AG04450 (cell line): ENCODE results near the gene KIR2DL3. TPM values are rescaled to one million over a fixed set of nuclear protein-coding genes. Genes with fewer than 3 reads are reported as not detected.

Experiments
- CTCF ChIA-PET: fragments of 300-600, 350-600 bp; formaldehyde crosslinking; extraction: SDS; loops from one replicate; lab custom pipeline; 2022; ENCODE audit warnings: antibody characterized with exemption, inconsistent platforms; lab: Charles Lee
- POLR2A ChIA-PET: fragments of 350-600 bp; formaldehyde crosslinking; extraction: SDS; loops from one replicate; lab custom pipeline; 2021; ENCODE audit warnings: antibody characterized with exemption, inconsistent platforms; lab: Yijun Ruan, JAX
- DNase-seq: peaks from one replicate; pipeline ENCODE4 v3.0.0-alpha.2; 2011; ENCODE audit warnings: low read depth, low spot score
- H3K27ac ChIP-seq: one replicate; pipeline ENCODE4 v1.5.1; 2012; ENCODE audit warnings: low read depth, low read length, control low read depth
- H3K27me3 ChIP-seq: one replicate; pipeline ENCODE4 v1.6.0; 2012; ENCODE audit warnings: low read length; ENCODE audit not compliant: control insufficient read depth, insufficient read depth
- H3K4me3 ChIP-seq: 2 replicates; pipeline ENCODE4 v1.5.1; 2011; ENCODE audit warnings: mild to moderate bottlenecking, low read depth, low read length, control low read depth
- H3K9me3 ChIP-seq: 2 replicates; pipeline ENCODE4 v1.5.1; 2012; ENCODE audit warnings: low read length; ENCODE audit not compliant: control insufficient read depth, insufficient read depth
- CTCF ChIP-seq: IDR thresholded peaks from 2 replicates; pipeline ENCODE4 v1.5.1; 2011; ENCODE audit warnings: low read depth, low read length, control low read depth, inconsistent platforms
- polyA plus RNA-seq: library from polyadenylated mRNA; depleted of rRNA; stranded (reverse); fragments of >200 nt; gene quantifications from 2 replicates; pipeline ENCODE4 v1.2.3, GENCODE V29; 2011

KIR2DL3 gene
- polyA plus RNA-seq, 1 experiment, result not detected

- H3K27me3 ChIP-seq, result no peaks in the 10 kb centered on the region
- H3K9me3 ChIP-seq, result peaks cover 60% of the 10 kb centered on the region
- CTCF ChIA-PET, result no interaction called here
- no peak for TF ChIP-seq CTCF
- H3K4me3 ChIP-seq, result no peak overlapping the region
- no peak overlapping the region for H3K27ac ChIP-seq
- POLR2A ChIA-PET, result no interaction called here
- no peak for DNase-seq
These were observed 10.8 kb upstream of the KIR2DL3 start for GRCh38 chr19:54727562-54727961.

- DNase-seq, result no peak
- ChIA-PET CTCF (no interaction called here), POLR2A (no interaction called here)
- Histone ChIP-seq H3K9me3 (peaks cover 60% of the 10 kb centered on the region), H3K4me3 (no peak overlapping the region), H3K27ac (no peak overlapping the region), H3K27me3 (no peaks in the 10 kb centered on the region)
- no peak for TF ChIP-seq CTCF
These were observed 10.1 kb upstream of the KIR2DL3 start for GRCh38 chr19:54728167-54728566.

GRCh38 chr19:54729416-54730188, 8.7 kb upstream of the KIR2DL3 start:
- Histone ChIP-seq H3K27ac (no peak overlapping the region), H3K9me3 (peaks cover 49% of the 10 kb centered on the region), H3K27me3 (no peaks in the 10 kb centered on the region), H3K4me3 (no peak overlapping the region)
- ChIA-PET CTCF (no interaction called here), POLR2A (no interaction called here)
- no peak for TF ChIP-seq CTCF
- no peak for DNase-seq

- Histone ChIP-seq H3K27ac (no peak overlapping the region), H3K4me3 (no peak overlapping the region), H3K27me3 (no peaks in the 10 kb centered on the region), H3K9me3 (peaks cover 34% of the 10 kb centered on the region)
- no peak for TF ChIP-seq CTCF
- DNase-seq, result no peak
- CTCF ChIA-PET, result no interaction called here
- POLR2A ChIA-PET, result no interaction called here
These were observed 7.1 kb upstream of the KIR2DL3 start for GRCh38 chr19:54731191-54731590.

- Histone ChIP-seq H3K9me3 (peaks cover 24% of the 10 kb centered on the region), H3K27ac (no peak overlapping the region), H3K27me3 (no peaks in the 10 kb centered on the region), H3K4me3 (no peak overlapping the region)
- CTCF ChIA-PET, result no interaction called here
- TF ChIP-seq CTCF, result no peak
- POLR2A ChIA-PET, result no interaction called here
- no peak for DNase-seq
These were observed 402 bp downstream of the KIR2DL3 start for GRCh38 chr19:54738715-54739114.
